Left forelimb (tissue), 1 donor: Measurements from ENCODE around the gene MGMT.

Experiments used
- DNase-seq: peaks from one replicate; pipeline ENCODE4 v3.0.0-alpha.2; 2018; ENCODE audit warnings: low spot score

Gene MGMT

GRCh38 chr10:129521161-129522025, 54.4 kb downstream of the MGMT start:
- DNase-seq: no peak

- no peak for DNase-seq
Observed at GRCh38 chr10:129522041-129522585, 55.1 kb downstream of the MGMT start.

DNA sequence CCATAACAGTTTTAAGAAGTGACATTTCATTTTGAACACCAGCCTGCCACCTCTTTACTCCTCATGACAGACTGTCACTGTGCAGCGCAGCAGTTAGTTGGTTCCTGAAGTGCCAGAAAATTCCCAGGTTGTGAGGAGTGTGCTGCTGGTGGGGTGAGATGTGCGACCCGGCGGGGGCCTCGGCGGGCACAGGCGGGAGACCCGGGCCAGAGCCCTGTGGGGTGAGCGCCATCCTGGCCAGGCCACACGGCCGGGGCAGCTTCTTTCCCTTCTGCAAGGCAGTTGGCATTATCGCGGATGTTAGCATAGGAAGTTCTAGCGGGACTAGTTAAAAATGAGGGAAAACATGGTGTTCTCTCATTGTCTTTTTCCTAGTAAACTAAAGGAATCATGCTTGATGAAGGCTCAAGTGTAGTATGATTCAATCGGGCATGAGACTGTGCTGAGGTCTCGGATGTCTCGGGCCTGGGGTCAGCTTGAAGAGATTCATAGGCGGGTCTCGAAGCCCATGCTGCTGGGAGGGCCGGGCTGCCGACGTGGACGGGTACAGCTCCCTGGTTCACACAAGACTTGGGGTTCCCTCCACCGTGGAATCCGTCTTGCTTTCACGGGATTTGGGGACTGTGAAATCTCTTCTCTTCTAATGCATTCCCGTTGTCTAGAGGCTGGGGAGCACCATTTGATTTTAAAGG, 56.1 kb downstream of the MGMT start:
- DNase-seq: no peak

DNA sequence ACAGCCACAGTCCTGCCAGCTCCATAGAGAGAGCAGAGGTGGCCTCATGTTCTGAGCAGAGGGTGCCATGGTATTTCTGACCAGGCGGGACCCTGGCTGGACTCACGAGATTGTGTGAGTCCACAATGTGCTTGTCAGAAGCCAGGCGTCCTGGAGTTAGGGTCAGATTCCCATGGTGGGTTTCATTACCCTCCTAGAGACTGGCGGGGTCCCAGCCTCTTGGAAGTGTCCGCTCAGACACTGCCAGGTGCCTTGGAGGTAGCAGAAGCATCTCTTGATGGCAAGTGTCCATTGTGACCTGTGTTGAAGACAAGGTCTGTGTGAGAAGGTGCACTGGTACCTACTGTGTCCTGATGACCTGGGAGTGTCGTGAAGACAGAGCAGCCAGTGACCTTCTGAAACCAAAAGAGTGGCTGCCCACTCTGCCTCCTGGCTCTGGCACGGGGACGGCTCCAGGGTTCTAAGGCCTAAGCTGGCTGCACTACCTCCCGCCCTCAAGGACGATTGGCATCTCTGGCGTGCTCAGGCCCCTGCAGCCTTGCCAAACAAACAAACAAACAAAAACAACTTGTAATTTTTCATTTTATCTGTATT, 56.8 kb downstream of the MGMT start:
- no peak for DNase-seq

GRCh38 chr10:129524936-129525335, 57.9 kb downstream of the MGMT start:
- no peak for DNase-seq

GRCh38 chr10:129525401-129525801, 58.4 kb downstream of the MGMT start:
- DNase-seq: no peak

DNA sequence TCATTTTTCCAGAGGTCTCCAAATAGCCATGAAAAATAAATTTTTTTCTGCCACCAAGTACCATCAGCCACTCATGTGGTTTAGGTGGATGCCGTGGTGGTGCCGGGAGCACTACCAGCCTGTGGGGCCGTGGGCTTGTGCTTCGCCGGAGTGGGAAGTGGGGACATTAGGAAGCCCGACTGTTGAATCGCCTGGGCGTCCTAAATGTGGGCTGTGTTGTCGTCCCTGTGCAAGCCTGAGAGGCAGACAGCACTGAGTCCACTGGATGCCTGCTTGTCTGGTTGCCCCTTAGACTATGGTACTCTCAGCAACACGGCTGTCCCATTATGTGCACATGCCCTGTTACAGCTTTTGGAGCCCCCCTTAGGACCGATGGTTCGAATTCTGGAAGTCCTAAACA, 59.9 kb downstream of the MGMT start:
- DNase-seq: no peak

- DNase-seq: no peak
Observed at GRCh38 chr10:129528376-129528978, 61.4 kb downstream of the MGMT start.

GRCh38 chr10:129530581-129530980, 63.5 kb downstream of the MGMT start:
- no peak for DNase-seq

GRCh38 chr10:129531195-129531968, 64.3 kb downstream of the MGMT start:
- no peak for DNase-seq

DNA sequence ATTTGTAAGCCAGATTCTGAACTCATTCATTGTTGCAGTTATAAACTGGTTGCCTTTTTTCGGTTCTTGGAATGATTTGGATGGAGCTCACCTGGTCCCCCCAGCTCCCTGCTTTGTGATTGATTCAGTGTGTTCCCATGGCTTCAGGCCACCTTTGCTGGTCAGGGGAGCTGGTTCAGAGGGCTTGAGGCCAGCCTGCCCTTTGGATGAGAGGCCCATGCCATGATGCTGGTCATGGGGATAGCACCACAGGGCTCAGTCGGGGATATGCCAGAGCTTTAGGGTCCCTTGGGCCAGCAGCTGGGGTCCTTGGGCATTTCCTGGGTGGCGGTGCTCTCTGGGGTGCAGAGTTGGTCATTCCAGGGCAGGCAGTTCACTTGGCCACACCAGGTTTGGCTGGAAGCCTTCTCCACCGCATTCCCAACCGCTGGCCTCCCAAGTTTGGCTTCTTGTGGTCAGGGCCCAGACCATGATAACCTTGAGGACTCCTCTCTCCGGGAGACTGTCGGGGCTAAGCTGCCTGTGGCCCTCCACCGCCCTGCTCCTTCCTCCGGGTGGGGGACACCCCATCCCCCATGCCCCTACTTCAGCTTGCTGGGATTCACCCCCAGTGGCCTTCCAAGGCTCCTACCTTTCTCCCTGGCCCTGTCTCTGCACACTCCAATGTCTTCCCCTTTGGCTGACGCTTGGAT, 65.1 kb downstream of the MGMT start:
- DNase-seq: no peak

DNA sequence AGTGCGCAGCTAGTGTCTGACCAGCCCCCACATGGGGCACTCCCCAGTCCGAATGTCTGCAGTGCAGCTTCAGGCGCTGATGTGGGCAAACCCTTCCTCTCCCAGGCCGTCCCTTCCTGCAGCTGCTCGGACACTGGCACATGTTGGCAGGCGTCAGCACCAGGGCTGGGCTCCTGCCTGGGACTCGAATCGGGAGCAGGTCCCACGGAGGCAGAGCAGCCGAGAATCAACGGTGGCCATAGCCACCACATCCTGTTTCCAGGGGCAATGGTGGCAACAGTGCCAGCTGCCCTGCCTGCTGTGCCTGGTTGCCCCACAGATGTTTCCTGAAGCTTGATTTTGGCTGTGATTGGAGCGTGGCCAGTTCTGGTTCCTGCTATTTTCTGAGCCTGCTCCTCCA, 65.8 kb downstream of the MGMT start:
- no peak for DNase-seq

DNA sequence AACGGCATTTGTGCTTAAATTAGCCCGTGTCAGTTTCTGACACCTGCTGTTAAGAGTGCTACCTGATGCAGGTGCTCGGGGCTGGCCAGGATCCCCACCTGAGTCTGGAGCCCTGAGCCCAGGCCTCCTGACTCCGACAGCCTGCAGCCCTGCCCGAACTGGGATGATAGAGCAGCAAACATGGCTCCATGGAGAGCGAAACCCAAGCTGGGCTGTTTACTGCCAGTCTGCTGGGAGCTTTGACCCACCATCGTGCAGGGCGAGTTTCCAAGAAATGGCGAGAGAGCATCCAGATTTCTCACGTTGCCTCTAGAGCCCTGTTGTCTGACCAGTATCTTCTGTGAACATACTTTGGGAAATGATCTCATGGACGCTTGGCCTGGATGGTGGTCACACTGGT, 66.2 kb downstream of the MGMT start:
- DNase-seq: no peak

DNA sequence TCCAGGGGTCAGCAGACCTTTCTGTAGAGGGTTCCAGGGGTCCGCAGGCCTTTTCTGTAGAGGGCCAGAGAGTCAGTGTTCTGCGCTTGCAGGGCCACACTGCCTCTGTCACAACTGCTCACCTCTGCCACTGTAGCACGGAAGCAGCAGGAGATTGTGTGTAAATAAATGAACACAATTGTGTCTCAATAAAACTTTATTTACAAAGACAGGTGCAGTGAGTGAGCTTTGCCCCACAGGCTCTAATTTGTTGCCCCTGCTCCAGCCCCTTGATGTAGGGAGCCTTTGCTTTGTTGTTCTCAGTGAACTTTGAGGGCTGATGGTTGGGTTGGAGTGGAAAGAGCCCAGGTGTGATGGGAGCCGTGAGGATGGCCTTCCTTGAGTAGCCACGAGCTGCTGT, 67.8 kb downstream of the MGMT start:
- DNase-seq: no peak

- no peak for DNase-seq
Observed at GRCh38 chr10:129536336-129536735, 69.3 kb downstream of the MGMT start.

DNA sequence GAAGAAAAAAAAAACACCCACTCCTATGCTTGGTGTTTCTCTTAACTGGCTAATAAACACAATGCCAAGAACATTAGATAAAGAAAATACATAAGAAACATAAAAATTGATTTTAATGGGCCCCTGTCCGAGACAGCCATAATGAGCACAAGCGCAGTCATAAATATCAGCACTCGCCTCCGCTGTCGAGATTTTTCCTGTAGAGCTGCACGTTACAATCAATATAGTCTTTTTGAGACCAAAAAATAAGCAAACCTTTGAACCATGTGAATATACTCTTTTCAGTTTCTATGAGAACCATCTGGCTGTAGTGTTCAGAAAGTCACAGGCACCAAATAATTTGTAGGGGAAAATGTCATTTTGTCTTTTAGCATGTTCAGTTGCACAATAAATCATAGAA, 70.1 kb downstream of the MGMT start:
- DNase-seq: no peak

DNA sequence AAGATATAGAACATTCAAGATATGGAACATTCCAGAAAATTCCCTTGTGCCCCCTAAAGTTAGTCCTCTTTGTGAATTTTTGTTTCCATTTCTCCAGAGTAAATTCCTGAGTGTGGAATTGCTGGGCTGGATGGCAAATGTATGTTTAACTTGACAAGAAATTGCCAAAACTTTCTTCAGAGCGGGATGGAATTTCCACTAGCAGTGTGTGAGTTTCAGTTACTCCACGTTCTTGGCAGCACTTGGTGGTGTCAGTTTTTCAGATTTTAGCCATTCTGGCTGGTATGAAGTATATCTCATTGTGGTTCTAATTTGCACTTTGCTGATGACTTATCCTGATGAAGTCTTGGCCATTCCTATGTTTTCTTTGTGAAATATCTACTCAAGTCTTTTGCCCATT, 71.2 kb downstream of the MGMT start:
- no peak for DNase-seq

GRCh38 chr10:129541200-129541599, 74.2 kb downstream of the MGMT start:
- DNase-seq: no peak

DNA sequence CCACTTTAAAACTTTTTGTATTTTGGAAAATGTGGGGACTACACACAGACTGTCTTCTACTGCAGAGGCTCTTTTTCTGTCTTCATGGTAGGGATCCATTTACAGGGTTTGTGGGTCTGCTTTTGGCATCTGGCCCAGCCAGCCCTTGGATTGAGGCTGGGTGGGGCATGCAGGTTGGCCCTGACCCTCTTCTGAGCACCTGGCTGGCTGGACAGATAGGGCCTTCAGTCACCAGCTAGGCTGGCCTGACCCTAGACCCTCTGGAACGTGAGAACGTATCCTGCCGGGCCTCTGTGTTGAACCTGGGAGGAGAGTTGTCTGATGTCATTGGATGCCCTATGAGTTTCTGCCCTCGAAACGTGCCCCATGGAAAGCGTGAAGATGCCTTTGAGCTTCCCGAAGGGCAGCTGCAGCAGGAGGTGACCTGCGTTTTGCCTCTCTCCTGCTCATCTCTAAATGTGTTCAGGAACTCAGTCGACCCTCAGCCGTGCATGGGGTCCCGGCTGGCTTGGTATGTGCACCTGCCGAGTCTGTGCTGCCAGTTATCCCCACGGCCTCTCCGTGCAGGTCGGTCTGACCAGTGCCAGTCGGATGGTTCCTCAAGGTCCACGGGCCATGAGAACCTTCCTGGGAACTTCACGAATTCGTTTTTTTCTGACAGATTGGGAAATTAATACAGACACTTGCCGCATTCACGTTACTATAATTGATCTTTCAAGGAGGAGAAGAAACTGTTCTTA, 74.9 kb downstream of the MGMT start:
- DNase-seq: no peak

- DNase-seq: no peak
Observed at GRCh38 chr10:129542589-129542988, 75.5 kb downstream of the MGMT start.
